Activated CD8-positive, alpha-beta T cell treated with anti-CD3 and anti-CD28 coated beads, Interleukin-2, amount 10 ng/mL, durations not matched to agents 7 days and 5 days (primary cell): ENCODE measurements around the gene STK32B. TPM values are rescaled to one million over a fixed set of nuclear protein-coding genes. Genes with fewer than 3 reads are reported as not detected.
"Not testable (repeated sequence)": the region's sequence is repeated elsewhere in the genome, so short reads cannot be mapped to it uniquely, and the experiment has no call there.

ENCODE experiments used
- ATAC-seq: fragments of 150-1000 bp; cut with Tn5 transposase; one replicate; pipeline ENCODE4 v1.10.0; 2021; ENCODE audit warnings: moderate library complexity
- CTCF ChIA-PET: fragments of 350-600 bp; sonication (Branson Sonifier 250); formaldehyde crosslinking; loops from one replicate; lab custom pipeline; 2021; ENCODE audit warnings: antibody characterized with exemption; lab: Charles Lee
- POLR2A ChIA-PET: fragments of 350-600 bp; sonication (Branson Sonifier 250); formaldehyde crosslinking; loops from one replicate; lab custom pipeline; 2021; ENCODE audit warnings: antibody characterized with exemption; lab: Charles Lee
- DNase-seq: peaks from one replicate; pipeline ENCODE4 v3.0.0-alpha.2; 2020
- H3K27ac Mint-ChIP-seq: one replicate; pipeline ENCODE4 v1.8.0; 2021; ENCODE audit warnings: mild to moderate bottlenecking, mixed read lengths
- H3K27me3 Mint-ChIP-seq: one replicate; pipeline ENCODE4 v1.8.0; 2021; ENCODE audit warnings: low read depth, mixed read lengths
- H3K36me3 Mint-ChIP-seq: one replicate; pipeline ENCODE4 v1.8.0; 2021; ENCODE audit warnings: low read depth, mixed read lengths
- H3K4me1 Mint-ChIP-seq: one replicate; pipeline ENCODE4 v1.8.0; 2021; ENCODE audit warnings: low read depth, mixed read lengths
- H3K4me3 Mint-ChIP-seq: one replicate; pipeline ENCODE4 v1.8.0; 2021; ENCODE audit warnings: mild to moderate bottlenecking, mixed read lengths
- H3K9me3 Mint-ChIP-seq: one replicate; pipeline ENCODE4 v1.8.0; 2022; ENCODE audit warnings: mixed read lengths; ENCODE audit not compliant: insufficient read depth
- total RNA-seq, 2 experiments: library from RNA; stranded (reverse); gene quantifications; one replicate each; pipeline ENCODE4 v1.2.3, GENCODE V29; 2021

Gene STK32B
- total RNA-seq, 2 experiments from 2014 or later = not detected

DNA sequence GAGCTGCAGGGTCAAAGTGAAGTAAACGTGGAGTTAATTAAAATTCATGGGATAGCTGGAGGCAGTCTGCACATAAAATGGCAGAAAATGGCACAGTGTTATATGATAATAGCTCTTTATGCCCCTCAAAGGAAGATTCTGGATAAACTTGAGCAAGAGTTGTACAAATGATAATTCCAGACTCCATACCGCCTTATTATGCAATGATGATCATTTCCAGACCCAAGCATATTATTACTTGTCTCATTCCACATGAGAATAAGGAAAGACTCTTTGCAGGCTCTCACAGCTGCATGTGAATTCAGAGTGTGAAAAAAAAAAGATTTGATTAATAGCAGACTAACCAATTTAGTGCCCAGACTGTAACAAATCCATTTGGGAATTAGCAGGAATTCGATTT, 105.4 kb downstream of the STK32B start:
- no peaks in the 10 kb centered on the region for H3K4me1 Mint-ChIP-seq
- no peaks in the 10 kb centered on the region for H3K36me3 Mint-ChIP-seq
- no peaks in the 10 kb centered on the region for H3K9me3 Mint-ChIP-seq
- no peaks in the 10 kb centered on the region for H3K27me3 Mint-ChIP-seq
- POLR2A ChIA-PET = no interaction called here
- DNase-seq (no peak), ATAC-seq (no peak)
- no peak overlapping the region for H3K4me3 Mint-ChIP-seq
- H3K27ac Mint-ChIP-seq = no peak overlapping the region
- CTCF ChIA-PET = no interaction called here

DNA sequence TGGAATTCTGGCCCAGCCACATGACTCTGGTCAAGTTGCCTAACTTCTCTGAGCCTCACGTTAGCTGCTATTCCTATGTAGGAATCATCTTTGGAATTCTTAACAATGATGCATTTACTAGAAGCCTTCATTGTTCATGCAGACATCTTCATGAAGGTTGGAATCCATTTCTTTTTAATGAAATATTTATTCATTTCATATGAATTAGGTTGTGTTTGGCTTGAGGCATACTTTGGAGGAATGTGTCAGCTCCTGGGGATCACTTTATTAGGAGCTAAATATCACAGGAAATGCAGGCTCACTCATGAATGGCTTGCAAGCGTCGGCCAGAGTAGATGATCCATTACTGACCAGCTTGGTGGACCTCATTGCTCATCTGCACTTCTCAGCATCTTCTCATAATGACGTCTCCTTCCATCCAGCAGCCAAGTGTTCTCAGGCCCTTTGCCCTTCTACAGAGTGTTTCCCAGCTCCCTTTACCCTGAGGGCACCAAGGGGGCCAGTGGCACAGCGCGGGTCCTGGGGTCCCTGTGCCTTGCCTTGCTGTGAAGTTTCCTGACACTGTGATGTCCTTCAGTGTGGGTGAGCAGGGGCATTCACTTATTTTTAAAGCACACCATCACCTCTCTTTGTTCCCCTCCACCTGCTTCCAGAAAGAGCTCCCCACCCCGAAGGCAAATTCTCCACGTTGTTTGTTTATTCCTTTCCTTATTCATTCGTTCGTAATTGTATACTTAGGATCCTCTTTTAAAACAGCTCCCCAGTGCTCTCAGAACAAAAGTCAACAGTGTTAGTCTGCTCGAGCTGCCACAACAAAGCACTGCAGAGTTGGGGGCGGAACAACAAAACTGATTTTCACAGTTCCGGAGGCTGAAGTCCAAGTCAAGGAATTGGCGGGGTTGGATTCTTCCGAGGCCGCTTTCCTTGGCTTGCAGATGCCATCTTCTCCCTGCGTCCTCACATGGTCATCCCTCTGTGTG, 106.8 kb downstream of the STK32B start:
- Mint-ChIP-seq H3K36me3 (no peaks in the 10 kb centered on the region), H3K4me1 (no peaks in the 10 kb centered on the region), H3K4me3 (no peak overlapping the region), H3K9me3 (no peaks in the 10 kb centered on the region), H3K27ac (no peak overlapping the region), H3K27me3 (no peaks in the 10 kb centered on the region)
- ATAC-seq (no peak), DNase-seq (no peak)
- ChIA-PET CTCF (no interaction called here), POLR2A (no interaction called here)

DNA sequence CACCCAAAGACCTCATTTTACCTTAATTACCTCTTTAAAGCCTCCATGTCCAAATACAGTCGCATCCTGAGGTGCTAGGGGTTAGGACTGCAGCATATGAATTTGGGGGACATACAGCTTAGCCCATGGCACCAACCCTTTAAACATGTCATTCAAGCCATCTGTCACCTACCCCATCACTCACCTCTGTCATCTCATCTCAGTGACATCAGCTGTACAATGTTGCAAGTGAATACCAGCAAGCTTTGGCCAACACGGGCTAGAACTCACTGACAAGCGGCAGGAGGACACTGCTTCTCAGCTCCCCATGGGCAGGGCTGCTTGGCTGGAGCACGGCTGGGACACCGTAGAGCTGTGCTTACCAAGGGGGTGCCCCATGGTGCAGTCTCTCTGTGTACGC, 107.5 kb downstream of the STK32B start:
- POLR2A ChIA-PET = no interaction called here
- H3K27ac Mint-ChIP-seq = no peak overlapping the region
- no peaks in the 10 kb centered on the region for H3K4me1 Mint-ChIP-seq
- DNase-seq (no peak), ATAC-seq (no peak)
- no peaks in the 10 kb centered on the region for H3K36me3 Mint-ChIP-seq
- H3K9me3 Mint-ChIP-seq = no peaks in the 10 kb centered on the region
- no peak overlapping the region for H3K4me3 Mint-ChIP-seq
- CTCF ChIA-PET = no interaction called here
- H3K27me3 Mint-ChIP-seq = no peaks in the 10 kb centered on the region

DNA sequence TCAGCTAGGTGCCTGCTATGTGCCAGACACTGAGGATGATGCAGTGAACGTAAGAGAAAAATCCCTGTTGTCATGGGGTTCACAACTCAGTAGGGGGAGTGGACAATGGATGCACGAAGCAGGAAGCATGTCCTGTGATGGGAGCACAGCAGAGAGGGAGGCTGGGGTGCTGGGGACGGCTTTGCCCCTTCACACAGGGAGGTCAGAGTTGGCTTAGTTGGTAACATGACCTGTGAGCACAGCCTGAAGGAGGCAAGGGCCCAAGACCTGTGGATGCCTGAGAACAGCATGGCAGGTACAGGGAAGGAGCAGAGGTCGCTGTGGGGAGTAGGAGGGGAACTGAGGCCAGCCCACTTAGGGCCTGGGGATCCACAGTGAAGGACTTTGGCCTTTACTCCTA, 109.4 kb downstream of the STK32B start:
- Mint-ChIP-seq H3K9me3 (no peaks in the 10 kb centered on the region), H3K4me1 (no peaks in the 10 kb centered on the region), H3K27ac (no peak overlapping the region), H3K36me3 (no peaks in the 10 kb centered on the region), H3K4me3 (no peak overlapping the region), H3K27me3 (no peaks in the 10 kb centered on the region)
- CTCF ChIA-PET = no interaction called here
- no peak for ATAC-seq
- DNase-seq = no peak
- POLR2A ChIA-PET = no interaction called here

DNA sequence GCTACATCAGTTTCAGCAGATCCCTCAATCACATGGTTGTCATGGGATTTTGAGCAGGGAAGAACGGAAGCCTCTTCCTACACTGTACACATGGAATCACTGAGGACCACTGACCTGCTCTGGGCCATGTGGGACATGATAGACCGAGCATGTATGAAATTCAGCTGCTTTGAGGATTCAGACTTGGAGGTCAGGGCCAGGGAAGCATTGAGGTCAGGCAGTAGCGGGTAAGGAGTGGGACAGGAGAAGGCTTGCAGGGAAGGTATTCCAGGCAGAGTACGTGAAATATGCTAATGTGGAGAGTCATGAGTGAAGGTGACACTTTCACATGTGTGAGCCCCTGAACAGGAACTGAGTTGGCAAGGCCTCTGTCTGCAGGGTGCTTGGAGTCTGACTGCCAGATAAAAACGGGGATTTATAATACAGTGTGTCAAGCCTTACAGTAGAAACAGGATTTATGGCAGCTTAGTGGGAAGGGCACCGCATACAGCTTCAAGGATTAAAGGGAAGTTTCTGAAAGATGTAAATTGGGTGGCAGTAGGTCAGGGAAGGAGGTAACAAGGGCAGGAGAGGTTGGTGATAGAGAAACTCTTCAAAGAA, 111.7 kb downstream of the STK32B start:
- Mint-ChIP-seq H3K27ac (no peak overlapping the region), H3K36me3 (no peaks in the 10 kb centered on the region), H3K9me3 (no peaks in the 10 kb centered on the region), H3K27me3 (no peaks in the 10 kb centered on the region), H3K4me3 (no peak overlapping the region), H3K4me1 (no peaks in the 10 kb centered on the region)
- POLR2A ChIA-PET = no interaction called here
- DNase-seq (no peak), ATAC-seq (no peak)
- CTCF ChIA-PET = no interaction called here

DNA sequence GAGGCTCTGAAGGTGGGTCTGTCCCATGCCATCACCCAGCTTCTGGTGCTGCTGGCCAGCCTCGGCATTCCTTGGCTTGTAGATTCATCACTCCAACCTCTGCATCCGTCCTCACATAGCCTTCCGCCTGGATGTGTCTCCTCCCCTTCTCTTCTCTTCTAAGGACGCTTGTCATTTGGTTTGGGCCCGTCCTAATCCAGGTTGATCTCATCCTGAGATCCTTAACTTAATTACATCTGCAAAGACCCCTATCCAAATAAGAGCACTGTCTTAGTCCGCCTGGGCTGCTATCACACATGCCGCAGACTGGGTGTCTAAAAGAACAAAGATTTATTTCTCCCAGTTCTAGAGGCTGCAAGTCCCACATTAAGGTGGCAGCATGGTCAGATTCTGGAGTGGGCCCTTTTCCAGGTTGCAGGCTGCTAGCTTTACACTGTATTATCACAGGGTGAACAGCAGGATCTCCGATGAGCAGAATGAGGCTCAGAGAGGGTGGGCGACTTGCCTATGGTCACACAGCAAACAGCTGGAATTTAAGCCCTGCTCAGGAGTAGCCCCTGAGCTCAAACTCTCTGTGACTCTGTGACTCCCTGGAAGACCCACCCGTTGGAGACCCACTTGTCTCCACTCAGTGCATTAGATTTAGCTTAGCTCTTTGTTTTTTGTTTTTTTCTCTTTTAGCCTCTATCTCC, 113.1 kb downstream of the STK32B start:
- no peaks in the 10 kb centered on the region for H3K27me3 Mint-ChIP-seq
- no peak overlapping the region for H3K4me3 Mint-ChIP-seq
- ChIA-PET CTCF (no interaction called here), POLR2A (no interaction called here)
- H3K27ac Mint-ChIP-seq = no peak overlapping the region
- no peak for ATAC-seq
- no peak for DNase-seq
- H3K36me3 Mint-ChIP-seq = no peaks in the 10 kb centered on the region
- no peaks in the 10 kb centered on the region for H3K4me1 Mint-ChIP-seq
- H3K9me3 Mint-ChIP-seq = no peaks in the 10 kb centered on the region

DNA sequence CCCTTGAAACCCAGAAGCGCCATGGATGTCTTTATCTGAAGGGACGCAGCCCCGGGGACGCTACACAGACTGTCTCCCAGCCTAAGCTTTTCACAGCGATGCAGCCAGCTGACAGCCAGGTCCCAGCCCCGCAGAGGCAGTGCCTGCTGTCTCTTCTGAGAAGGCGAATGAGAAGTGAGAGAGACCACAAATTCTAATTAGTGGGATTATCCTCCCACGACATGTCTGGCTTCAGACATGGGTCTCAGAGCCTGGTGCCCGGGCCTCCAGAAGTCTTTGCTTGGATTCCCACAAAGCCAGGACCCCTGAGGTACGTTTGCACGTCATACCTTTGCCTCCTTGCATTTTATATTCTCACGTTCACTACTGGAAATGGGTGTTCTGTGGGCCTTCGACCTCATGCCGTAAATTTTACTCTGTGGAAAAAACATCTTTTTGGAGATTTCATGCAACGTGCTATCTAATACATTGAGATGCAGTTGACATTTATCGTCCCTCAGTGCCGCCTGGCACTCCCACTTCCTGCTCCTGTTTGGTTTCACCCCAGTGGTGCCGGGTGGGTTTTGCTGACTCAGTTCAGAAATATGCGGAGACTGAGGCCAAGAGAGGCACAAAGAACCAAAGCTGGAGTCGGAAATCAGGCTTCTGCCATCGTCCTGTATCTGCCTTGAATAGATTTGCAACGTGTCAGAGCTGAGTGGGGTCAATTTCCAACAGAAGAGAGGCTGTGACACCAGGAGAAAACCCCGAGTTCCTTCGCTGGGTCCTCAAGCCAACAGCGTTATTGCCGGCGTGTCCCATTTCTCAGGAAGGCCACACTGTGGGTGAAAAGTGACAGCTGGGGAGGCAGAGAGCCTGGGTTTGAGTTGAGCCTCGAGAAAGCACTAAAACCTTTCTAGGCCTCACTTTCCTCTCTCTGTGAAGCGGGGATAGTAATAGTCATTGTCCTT, 114.4 kb downstream of the STK32B start:
- no peaks in the 10 kb centered on the region for H3K36me3 Mint-ChIP-seq
- H3K4me3 Mint-ChIP-seq = no peak overlapping the region
- ChIA-PET POLR2A (no interaction called here), CTCF (no interaction called here)
- ATAC-seq = no peak
- no peak overlapping the region for H3K27ac Mint-ChIP-seq
- no peaks in the 10 kb centered on the region for H3K9me3 Mint-ChIP-seq
- H3K27me3 Mint-ChIP-seq = no peaks in the 10 kb centered on the region
- no peak for DNase-seq
- no peaks in the 10 kb centered on the region for H3K4me1 Mint-ChIP-seq

DNA sequence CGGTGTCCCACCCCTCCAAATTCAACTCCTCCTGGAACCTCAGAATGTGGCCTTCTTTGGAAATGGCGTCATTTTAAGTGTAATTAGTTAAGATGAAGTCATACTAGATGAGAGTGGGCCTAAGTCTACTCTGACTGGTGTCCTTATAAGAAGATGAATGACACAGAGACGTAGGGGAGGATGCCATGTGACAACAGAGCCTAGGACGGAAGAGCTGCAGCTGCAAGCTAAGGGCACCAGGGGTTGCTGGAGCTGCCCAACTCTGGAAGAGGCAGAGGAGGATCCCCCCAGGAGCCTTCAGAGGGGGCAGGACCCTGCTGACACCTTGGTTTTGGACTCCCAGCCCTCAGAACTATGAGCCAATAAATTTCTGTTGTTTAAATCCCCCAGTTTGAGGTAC, 115.1 kb downstream of the STK32B start:
- ChIA-PET POLR2A (no interaction called here), CTCF (no interaction called here)
- no peaks in the 10 kb centered on the region for H3K36me3 Mint-ChIP-seq
- no peak for ATAC-seq
- no peaks in the 10 kb centered on the region for H3K27me3 Mint-ChIP-seq
- H3K9me3 Mint-ChIP-seq = no peaks in the 10 kb centered on the region
- H3K27ac Mint-ChIP-seq = no peak overlapping the region
- DNase-seq = no peak
- H3K4me3 Mint-ChIP-seq = no peak overlapping the region
- no peaks in the 10 kb centered on the region for H3K4me1 Mint-ChIP-seq

DNA sequence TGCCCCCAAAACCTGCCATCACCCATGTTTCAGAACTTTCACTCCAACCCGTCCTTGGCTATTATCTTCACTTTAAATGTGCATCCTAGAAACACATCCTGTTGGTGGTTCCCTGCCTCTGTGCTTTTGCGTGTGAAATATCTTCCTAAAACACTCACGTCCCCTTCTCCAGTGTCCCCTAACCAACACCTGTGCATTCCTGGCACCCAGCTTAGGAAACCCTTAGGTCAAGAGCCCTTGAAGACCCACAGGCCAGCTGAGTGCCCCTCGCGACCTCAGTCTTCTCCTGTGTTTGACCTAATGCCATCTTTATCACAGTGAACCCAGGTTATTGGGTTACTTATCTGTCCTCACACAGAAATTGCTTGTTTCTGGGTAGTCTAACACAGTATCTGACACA, 117.6 kb downstream of the STK32B start:
- Mint-ChIP-seq H3K9me3 (no peaks in the 10 kb centered on the region), H3K4me3 (no peak overlapping the region), H3K27me3 (no peaks in the 10 kb centered on the region), H3K27ac (no peak overlapping the region), H3K36me3 (no peaks in the 10 kb centered on the region), H3K4me1 (no peaks in the 10 kb centered on the region)
- ATAC-seq (no peak), DNase-seq (no peak)
- ChIA-PET CTCF (no interaction called here), POLR2A (no interaction called here)

DNA sequence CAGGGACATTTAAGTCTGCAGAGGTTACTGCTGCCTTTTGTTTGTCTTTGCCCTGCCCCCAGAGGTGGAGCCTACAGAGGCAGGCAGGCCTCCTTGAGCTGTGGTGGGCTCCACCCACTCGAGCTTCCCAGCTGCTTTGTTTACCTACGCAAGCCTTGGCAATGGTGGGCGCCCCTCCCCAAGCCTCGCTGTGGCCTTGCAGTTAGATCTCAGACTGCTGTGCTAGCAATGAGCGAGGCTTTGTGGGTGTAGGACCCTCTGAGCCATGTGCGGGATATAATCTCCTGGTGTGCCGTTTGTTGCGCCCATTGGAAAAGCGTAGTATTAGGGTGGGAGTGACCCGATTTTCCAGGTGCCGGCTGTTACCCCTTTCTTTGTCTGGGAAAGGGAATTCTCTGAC, 124.6 kb downstream of the STK32B start:
- H3K36me3 Mint-ChIP-seq, DNase-seq, POLR2A ChIA-PET, H3K27ac Mint-ChIP-seq, ATAC-seq, CTCF ChIA-PET, H3K4me3 Mint-ChIP-seq, H3K9me3 Mint-ChIP-seq, H3K4me1 Mint-ChIP-seq, H3K27me3 Mint-ChIP-seq: not testable (repeated sequence)

DNA sequence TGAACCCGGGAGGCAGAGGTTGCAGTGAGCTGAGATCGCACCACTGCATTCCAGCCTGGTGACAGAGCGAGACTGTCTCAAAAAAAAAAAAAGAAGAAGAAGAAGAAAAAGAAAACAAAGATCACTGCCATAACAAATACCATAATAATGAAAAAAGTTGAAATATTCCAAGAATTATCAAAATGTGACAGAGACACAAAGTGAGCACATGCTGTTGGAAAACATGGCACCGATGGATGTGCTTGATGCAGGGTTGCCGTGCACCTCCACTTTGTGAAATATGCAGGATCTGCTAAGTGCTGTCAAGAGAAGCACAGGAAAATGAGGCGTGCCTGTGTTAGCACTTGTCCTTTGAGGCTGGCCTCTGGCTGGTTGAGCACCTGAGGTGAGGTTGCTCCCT, 133.3 kb downstream of the STK32B start:
- Mint-ChIP-seq H3K4me3 (no peak overlapping the region), H3K4me1 (no peaks in the 10 kb centered on the region), H3K36me3 (no peaks in the 10 kb centered on the region), H3K27ac (no peak overlapping the region), H3K27me3 (no peaks in the 10 kb centered on the region), H3K9me3 (no peaks in the 10 kb centered on the region)
- ATAC-seq (no peak), DNase-seq (no peak)
- ChIA-PET CTCF (no interaction called here), POLR2A (no interaction called here)
